CD8-positive, alpha-beta memory T cell (primary cell): ENCODE results near the gene TSPAN18. TPM values are rescaled to one million over a fixed set of nuclear protein-coding genes. Genes with fewer than 3 reads are reported as not detected.
A peak's percentile ranks its signal among the peaks of the same experiment; 100 is the strongest.

Experiments
- CTCF ChIA-PET: fragments of 350-600 bp; sonication (Branson Sonifier 250); formaldehyde crosslinking; loops from one replicate; lab custom pipeline; 2021; ENCODE audit warnings: antibody characterized with exemption; lab: Charles Lee
- POLR2A ChIA-PET: fragments of 350-600 bp; sonication (Branson Sonifier 250); formaldehyde crosslinking; loops from one replicate; lab custom pipeline; 2021; ENCODE audit warnings: antibody characterized with exemption; lab: Charles Lee
- DNase-seq, 5 donors: peaks; one replicate each; pipeline versions ENCODE4 v3.0.0 to v3.0.0-alpha.2; 2020 to 2022; ENCODE audit warnings: mixed read lengths in 1 of 5
- H3K27ac ChIP-seq: one replicate; pipeline ENCODE4 v1.7.0; 2013; ENCODE audit warnings: low read depth, mild to moderate bottlenecking, low read length, moderate library complexity
- H3K27me3 ChIP-seq: 2 replicates; pipeline ENCODE4 v1.7.0; 2013; ENCODE audit warnings: low read length, mild to moderate bottlenecking; ENCODE audit not compliant: insufficient read depth, poor library complexity, severe bottlenecking
- H3K36me3 ChIP-seq: 2 replicates; pipeline ENCODE4 v1.7.0; 2013; ENCODE audit warnings: mild to moderate bottlenecking, low read length, moderate library complexity; ENCODE audit not compliant: insufficient read depth
- H3K4me1 ChIP-seq: 2 replicates; pipeline ENCODE4 v1.7.0; 2013; ENCODE audit warnings: mild to moderate bottlenecking, low read length, moderate library complexity; ENCODE audit not compliant: insufficient read depth
- H3K4me3 ChIP-seq: 2 replicates; pipeline ENCODE4 v1.7.0; 2013; ENCODE audit warnings: mild to moderate bottlenecking, low read length
- H3K9me3 ChIP-seq: 2 replicates; pipeline ENCODE4 v1.7.0; 2013; ENCODE audit warnings: mild to moderate bottlenecking, low read length
- H3K27ac Mint-ChIP-seq, 8 donors: one replicate each; pipeline ENCODE4 v1.8.0; 2020 to 2021; ENCODE audit warnings: mixed read lengths in 8 of 8, mild to moderate bottlenecking in 6 of 8, inconsistent platforms in 3 of 8, moderate library complexity in 3 of 8
- H3K27me3 Mint-ChIP-seq, 2 donors: one replicate each; pipeline ENCODE4 v1.8.0; 2020 to 2021; ENCODE audit warnings: mixed read lengths in 2 of 2, mild to moderate bottlenecking in 1 of 2, moderate library complexity in 1 of 2
- H3K36me3 Mint-ChIP-seq, 3 donors: one replicate each; pipeline ENCODE4 v1.8.0; 2020 to 2021; ENCODE audit warnings: mixed read lengths in 3 of 3, inconsistent platforms in 1 of 3, mild to moderate bottlenecking in 1 of 3
- H3K4me1 Mint-ChIP-seq, 3 donors: one replicate each; pipeline ENCODE4 v1.8.0; 2020 to 2021; ENCODE audit warnings: mixed read lengths in 3 of 3, inconsistent platforms in 1 of 3, mild to moderate bottlenecking in 1 of 3
- H3K4me3 Mint-ChIP-seq, 7 donors: one replicate each; pipeline ENCODE4 v1.8.0; 2020 to 2021; ENCODE audit warnings: mixed read lengths in 7 of 7, mild to moderate bottlenecking in 6 of 7, moderate library complexity in 4 of 7, inconsistent platforms in 2 of 7
- H3K9me3 Mint-ChIP-seq, 5 donors: one replicate each; pipeline ENCODE4 v1.8.0; 2020 to 2022; ENCODE audit warnings: mixed read lengths in 5 of 5, mild to moderate bottlenecking in 3 of 5, moderate library complexity in 2 of 5, inconsistent platforms in 1 of 5
- polyA plus RNA-seq: library from polyadenylated mRNA; unstranded; fragments of 300-500 nt; fragmentation: Illumina TruSeq; gene quantifications from one replicate; pipeline ENCODE4 v1.2.3, GENCODE V29; 2021
- total RNA-seq, 2 experiments: library from RNA; stranded (reverse); gene quantifications; one replicate each; pipeline ENCODE4 v1.2.3, GENCODE V29; 2021

Gene TSPAN18
- total and polyA plus RNA-seq, 3 experiments from 2014 or later: 0.60 to 15.1 (median 1.2) TPM

- Histone ChIP-seq H3K4me3 (no peak overlapping the region), H3K9me3 (no peaks in the 10 kb centered on the region), H3K27me3 (no peaks in the 10 kb centered on the region), H3K27ac (no peak overlapping the region), H3K4me1 (no peaks in the 10 kb centered on the region), H3K36me3 (no peaks in the 10 kb centered on the region)
- ChIA-PET CTCF (no interaction called here), POLR2A (no interaction called here)
- Mint-ChIP-seq H3K36me3 (peaks cover 13 to 18% (median 18%) of the 10 kb centered on the region in 3 donors), H3K4me1 (peaks cover 2 to 10% (median 7%) of the 10 kb centered on the region in 3 donors), H3K9me3 (peaks cover 0 to 9% (median 4%) of the 10 kb centered on the region in 5 donors), H3K4me3 (no peak overlapping the region), H3K27me3 (peaks cover 0 to 2% of the 10 kb centered on the region in 2 donors), H3K27ac (no peak overlapping the region)
- no peak for DNase-seq
Measured at GRCh38 chr11:44771841-44772240, 45.1 kb downstream of the TSPAN18 start.

- Histone ChIP-seq H3K36me3 (no peaks in the 10 kb centered on the region), H3K4me1 (no peaks in the 10 kb centered on the region), H3K27ac (no peak overlapping the region), H3K9me3 (no peaks in the 10 kb centered on the region), H3K4me3 (no peak overlapping the region), H3K27me3 (no peaks in the 10 kb centered on the region)
- CTCF ChIA-PET: interaction anchor here (1.1 to 1.7 kb wide), 5 partner anchors 37 to 138 kb away, joined by 3 to 8 read pairs (median 3); no protein-coding TSS in a partner anchor
- no peak overlapping the region for H3K4me3 Mint-ChIP-seq
- POLR2A ChIA-PET: no interaction called here
- H3K9me3 Mint-ChIP-seq: peaks cover 0 to 2% (median 0%) of the 10 kb centered on the region in 5 donors
- H3K27me3 Mint-ChIP-seq: peaks cover 0 to 2% of the 10 kb centered on the region in 2 donors
- peaks cover 2 to 4% (median 3%) of the 10 kb centered on the region in 3 donors for H3K36me3 Mint-ChIP-seq
- peaks cover 2 to 10% (median 7%) of the 10 kb centered on the region in 3 donors for H3K4me1 Mint-ChIP-seq
- peak overlapping the region in 1 of 8 donors; percentile 34 for H3K27ac Mint-ChIP-seq
- DNase-seq: no peak
Measured at GRCh38 chr11:44773351-44773965, 46.7 kb downstream of the TSPAN18 start.

GRCh38 chr11:44774108-44774507 lies 47.3 kb downstream of the TSPAN18 start:
- H3K4me3 Mint-ChIP-seq: no peak overlapping the region
- H3K27me3 ChIP-seq: no peaks in the 10 kb centered on the region
- H3K4me1 Mint-ChIP-seq: peaks cover 2 to 10% (median 7%) of the 10 kb centered on the region in 3 donors
- H3K27me3 Mint-ChIP-seq: peaks cover 0 to 2% of the 10 kb centered on the region in 2 donors
- no peak overlapping the region for H3K4me3 ChIP-seq
- no peak for DNase-seq
- H3K27ac Mint-ChIP-seq: peak overlapping the region in 1 of 8 donors; percentile 34
- POLR2A ChIA-PET: no interaction called here
- H3K36me3 ChIP-seq: no peaks in the 10 kb centered on the region
- H3K27ac ChIP-seq: no peak overlapping the region
- no peaks in the 10 kb centered on the region for H3K4me1 ChIP-seq
- H3K9me3 Mint-ChIP-seq: no peaks in the 10 kb centered on the region
- CTCF ChIA-PET: interaction anchor here (0.8 to 2.0 kb wide), 8 partner anchors 37 to 331 kb away, joined by 3 to 8 read pairs (median 3); no protein-coding TSS in a partner anchor
- H3K36me3 Mint-ChIP-seq: peaks cover 0 to 2% (median under 1%) of the 10 kb centered on the region in 3 donors
- no peaks in the 10 kb centered on the region for H3K9me3 ChIP-seq

GRCh38 chr11:44774731-44775130 lies 48.0 kb downstream of the TSPAN18 start:
- peak overlapping the region in 2 of 8 donors; percentile 6 to 72 for H3K27ac Mint-ChIP-seq
- POLR2A ChIA-PET: interaction anchor here (0.6 kb wide), 1 partner anchor 157 kb away, joined by 3 read pairs; no protein-coding TSS in a partner anchor
- no peak overlapping the region for H3K27ac ChIP-seq

GRCh38 chr11:44775366-44775984 lies 48.7 kb downstream of the TSPAN18 start:
- no peak overlapping the region for H3K27ac ChIP-seq
- no peak overlapping the region for H3K4me3 Mint-ChIP-seq
- H3K27me3 Mint-ChIP-seq: peaks cover 0 to 2% of the 10 kb centered on the region in 2 donors
- peak; percentile 34 to 66 (median 40) for DNase-seq
- H3K4me1 Mint-ChIP-seq: peaks cover 0 to 7% (median 7%) of the 10 kb centered on the region in 3 donors
- H3K27me3 ChIP-seq: no peaks in the 10 kb centered on the region
- no peaks in the 10 kb centered on the region for H3K36me3 ChIP-seq
- no peaks in the 10 kb centered on the region for H3K36me3 Mint-ChIP-seq
- H3K4me1 ChIP-seq: no peaks in the 10 kb centered on the region
- peak overlapping the region in 1 of 8 donors; percentile 2 for H3K27ac Mint-ChIP-seq
- H3K9me3 Mint-ChIP-seq: no peaks in the 10 kb centered on the region
- H3K4me3 ChIP-seq: no peak overlapping the region
- ChIA-PET POLR2A (no interaction called here), CTCF (interaction anchor here (0.7 to 3.1 kb wide), 24 partner anchors 9 to 218 kb away, joined by 3 to 14 read pairs (median 3); no protein-coding TSS in a partner anchor)
- H3K9me3 ChIP-seq: no peaks in the 10 kb centered on the region

More at GRCh38 chr11:44774731-44775130, 48.0 kb downstream of the TSPAN18 start:
- DNase-seq: no peak
- peaks cover 2 to 10% (median 7%) of the 10 kb centered on the region in 3 donors for H3K4me1 Mint-ChIP-seq
- Histone ChIP-seq H3K4me3 (no peak overlapping the region), H3K4me1 (no peaks in the 10 kb centered on the region), H3K27me3 (no peaks in the 10 kb centered on the region), H3K9me3 (no peaks in the 10 kb centered on the region), H3K36me3 (no peaks in the 10 kb centered on the region)
- H3K36me3 Mint-ChIP-seq: no peaks in the 10 kb centered on the region
- no peak overlapping the region for H3K4me3 Mint-ChIP-seq
- H3K27me3 Mint-ChIP-seq: peaks cover 0 to 2% of the 10 kb centered on the region in 2 donors
- H3K9me3 Mint-ChIP-seq: no peaks in the 10 kb centered on the region
- CTCF ChIA-PET: interaction anchor here (0.7 to 2.9 kb wide), 12 partner anchors 15 to 330 kb away, joined by 3 to 10 read pairs (median 4); no protein-coding TSS in a partner anchor

- H3K4me3 Mint-ChIP-seq: no peak overlapping the region
- no peak for DNase-seq
- POLR2A ChIA-PET: no interaction called here
- Histone ChIP-seq H3K27ac (no peak overlapping the region), H3K27me3 (no peaks in the 10 kb centered on the region), H3K36me3 (no peaks in the 10 kb centered on the region), H3K9me3 (no peaks in the 10 kb centered on the region), H3K4me1 (no peaks in the 10 kb centered on the region), H3K4me3 (no peak overlapping the region)
- no peak overlapping the region for H3K27ac Mint-ChIP-seq
- CTCF ChIA-PET: interaction anchor here (0.7 to 3.1 kb wide), 21 partner anchors 10 to 219 kb away, joined by 3 to 14 read pairs (median 3); no protein-coding TSS in a partner anchor
- H3K27me3 Mint-ChIP-seq: no peaks in the 10 kb centered on the region
- H3K9me3 Mint-ChIP-seq: no peaks in the 10 kb centered on the region
- no peaks in the 10 kb centered on the region for H3K36me3 Mint-ChIP-seq
- peaks cover 0 to 7% (median 6%) of the 10 kb centered on the region in 3 donors for H3K4me1 Mint-ChIP-seq
Measured at GRCh38 chr11:44775985-44776446, 49.3 kb downstream of the TSPAN18 start.

- Mint-ChIP-seq H3K4me3 (no peak overlapping the region), H3K4me1 (peaks cover 0 to 7% (median 6%) of the 10 kb centered on the region in 3 donors), H3K27me3 (no peaks in the 10 kb centered on the region), H3K36me3 (no peaks in the 10 kb centered on the region), H3K9me3 (no peaks in the 10 kb centered on the region), H3K27ac (peak overlapping the region in 1 of 8 donors; percentile 88)
- ChIA-PET CTCF (interaction anchor here (0.8 to 3.1 kb wide), 11 partner anchors 10 to 155 kb away, joined by 3 to 14 read pairs (median 3); no protein-coding TSS in a partner anchor), POLR2A (interaction anchor here (0.7 kb wide), 1 partner anchor 29 kb away, joined by 4 read pairs; no protein-coding TSS in a partner anchor)
- Histone ChIP-seq H3K36me3 (no peaks in the 10 kb centered on the region), H3K27ac (no peak overlapping the region), H3K9me3 (no peaks in the 10 kb centered on the region), H3K4me3 (no peak overlapping the region), H3K4me1 (no peaks in the 10 kb centered on the region), H3K27me3 (no peaks in the 10 kb centered on the region)
- no peak for DNase-seq
Measured at GRCh38 chr11:44776551-44777208, 49.9 kb downstream of the TSPAN18 start.
